HG03196 (cell line): ENCODE data around the gene UNCX.

Experiments
- ATAC-seq: cut with Tn5 transposase; IDR thresholded peaks from one replicate; pipeline ENCODE4 v1.9.1; 2021; ENCODE audit not compliant: unreplicated experiment

UNCX gene

GRCh38 chr7:1214516-1214915 lies 18.2 kb upstream of the UNCX start:
- ATAC-seq, result no peak

DNA sequence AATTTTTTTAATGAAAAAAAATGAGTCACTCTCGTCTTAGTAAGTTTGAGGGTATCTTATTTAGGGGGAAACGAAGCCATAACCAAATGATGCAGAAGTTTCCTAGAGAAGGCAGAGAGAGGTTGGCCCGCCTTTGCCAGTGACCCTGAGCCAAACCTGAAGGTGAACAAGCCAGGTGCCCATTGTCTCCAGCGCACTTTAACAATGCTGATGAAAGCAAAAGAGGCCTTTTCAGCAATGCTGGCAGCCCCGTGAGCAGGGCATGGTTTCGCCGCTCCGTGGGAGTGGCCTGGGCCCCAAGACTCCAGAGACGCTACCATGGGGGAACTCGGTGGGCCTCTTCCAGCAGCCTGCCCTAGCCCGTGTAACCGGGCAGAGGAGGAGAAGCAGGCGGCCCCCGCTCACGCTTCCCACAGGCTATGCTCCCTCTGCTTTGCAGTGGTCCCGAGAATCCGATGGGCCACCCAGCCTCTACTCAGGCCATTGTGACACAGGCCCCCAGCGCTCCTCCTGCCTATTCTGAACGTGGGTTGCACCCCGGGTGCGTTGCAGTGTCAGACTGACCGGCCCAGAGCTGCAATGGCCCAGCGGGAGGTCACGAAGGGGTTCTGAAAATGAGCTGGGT lies 14.0 kb upstream of the UNCX start:
- ATAC-seq, result no peak

DNA sequence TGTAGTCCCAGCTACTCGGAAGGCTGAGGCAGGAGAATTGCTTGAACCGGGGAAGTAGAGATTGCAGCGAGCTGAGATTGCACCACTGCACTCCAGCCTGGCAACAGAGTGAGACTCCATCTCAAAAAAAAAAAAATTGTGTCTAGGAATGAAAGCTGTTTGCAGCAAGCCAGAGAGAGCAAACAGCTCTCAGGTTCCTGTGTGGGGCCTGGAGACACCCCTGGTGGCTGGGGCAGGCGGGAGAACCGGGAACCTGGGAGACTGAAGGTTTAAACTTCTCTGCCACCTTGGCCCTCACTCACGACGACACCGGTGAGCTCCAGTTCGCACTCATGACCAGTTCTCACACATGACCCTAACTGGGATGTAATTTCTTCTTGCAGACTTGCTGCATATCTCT lies 13.2 kb upstream of the UNCX start:
- no peak for ATAC-seq

DNA sequence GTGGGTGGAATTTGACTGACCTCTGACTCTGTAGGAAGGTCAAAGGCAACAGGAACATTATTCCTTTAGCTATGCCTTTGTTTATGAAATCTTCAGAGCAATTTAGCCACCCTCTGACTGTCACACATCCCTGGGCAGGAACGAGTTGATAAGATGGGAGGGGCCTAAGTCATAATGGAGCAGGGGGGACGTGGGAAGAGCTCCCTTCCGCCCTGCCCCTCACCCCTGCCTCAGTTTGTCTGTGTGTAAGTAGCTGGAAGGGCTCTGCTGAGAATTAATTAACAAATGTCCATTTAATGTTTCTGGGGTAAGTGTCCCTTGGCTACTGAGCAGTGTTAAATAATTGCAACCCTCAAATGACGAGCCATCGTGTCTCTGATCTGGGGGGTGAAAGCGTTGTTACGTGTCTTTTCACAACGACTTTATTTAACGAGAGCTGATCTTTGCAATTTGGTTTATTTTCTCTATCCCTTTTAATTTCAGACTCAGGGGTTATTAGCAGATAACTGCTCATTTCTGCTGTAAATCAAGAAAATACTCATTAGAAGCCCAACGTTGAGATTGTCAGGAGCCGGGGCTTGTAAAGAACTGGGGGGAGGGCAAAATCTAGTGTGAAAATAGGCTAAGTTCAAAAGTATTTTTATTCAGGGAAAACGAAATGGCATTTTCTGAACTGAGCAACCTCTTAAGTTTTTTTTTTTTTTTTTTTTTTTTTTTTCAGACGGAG lies 12.5 kb upstream of the UNCX start:
- no peak for ATAC-seq

DNA sequence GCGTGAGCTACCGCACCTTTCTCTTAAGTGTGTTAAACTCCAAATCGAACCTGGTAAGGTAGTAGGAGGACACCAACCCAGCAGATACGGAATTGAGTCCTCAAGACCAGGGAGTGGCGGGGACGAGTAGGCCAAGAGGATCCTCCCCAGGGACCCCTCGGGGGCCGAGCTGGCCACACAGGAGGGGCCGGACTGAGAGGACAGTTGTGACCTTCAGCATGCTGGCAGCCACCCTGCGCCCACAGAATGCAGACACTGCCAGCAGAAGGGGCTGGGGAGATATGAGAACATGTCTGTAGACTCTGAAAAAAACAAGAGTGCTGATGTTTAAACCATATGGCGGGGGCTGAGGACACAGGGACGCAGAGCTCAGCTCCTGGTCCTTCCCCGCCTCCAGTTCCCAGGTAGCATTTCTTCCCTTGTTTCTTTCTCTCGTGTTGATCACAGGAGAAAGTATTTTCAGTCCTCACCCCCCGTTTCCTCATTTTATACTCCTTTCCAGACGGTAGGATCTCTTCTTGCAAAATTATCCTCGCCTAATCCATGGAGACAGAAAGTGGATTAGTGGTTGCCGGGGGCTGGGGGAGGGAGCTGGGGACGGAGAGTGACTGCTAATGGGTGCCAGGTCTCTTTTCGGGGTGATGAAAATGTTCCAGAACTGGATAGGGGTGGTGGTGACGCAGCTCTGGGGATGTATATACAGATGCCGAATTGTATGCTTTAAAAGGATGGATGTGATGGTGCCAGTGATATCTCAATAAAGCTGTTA lies 11.5 kb upstream of the UNCX start:
- ATAC-seq, result no peak

- no peak for ATAC-seq
These were observed 9.3 kb upstream of the UNCX start for GRCh38 chr7:1223196-1223981.

DNA sequence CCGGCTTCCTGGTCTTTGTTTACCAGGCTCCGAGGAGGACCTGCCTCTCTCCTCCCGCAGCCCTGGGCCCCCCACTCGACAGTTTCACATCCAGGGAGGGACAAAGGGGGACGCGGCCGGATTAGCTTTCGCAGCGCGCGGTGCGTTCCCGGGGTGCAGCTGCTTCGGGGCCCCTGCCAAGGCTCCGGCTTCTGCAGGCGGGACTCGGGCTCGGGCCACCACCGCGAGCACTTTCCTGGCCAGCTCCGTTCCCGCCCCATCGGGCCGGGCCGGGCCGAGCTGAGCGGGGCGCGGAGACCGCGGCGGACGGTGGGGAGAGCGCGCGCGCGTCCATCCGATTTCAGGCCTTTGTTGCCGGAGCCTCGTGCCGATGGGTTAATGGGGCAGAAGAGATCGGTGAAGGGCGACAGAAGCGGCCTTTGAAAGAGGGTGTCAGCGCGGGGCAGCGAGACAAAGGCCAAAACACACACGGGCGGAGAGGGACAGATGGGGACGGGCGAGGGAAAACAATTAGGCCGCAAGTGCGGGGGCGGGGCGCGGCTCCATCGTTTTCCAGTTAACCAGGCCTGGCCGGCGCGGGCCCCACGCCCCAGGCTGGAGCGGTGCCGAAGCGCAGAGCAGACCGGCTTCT lies 8.5 kb upstream of the UNCX start:
- ATAC-seq, result no peak

- no peak for ATAC-seq
These were observed 7.6 kb upstream of the UNCX start for GRCh38 chr7:1225030-1225429.

- ATAC-seq, result no peak
These were observed 7.1 kb upstream of the UNCX start for GRCh38 chr7:1225441-1226185.

DNA sequence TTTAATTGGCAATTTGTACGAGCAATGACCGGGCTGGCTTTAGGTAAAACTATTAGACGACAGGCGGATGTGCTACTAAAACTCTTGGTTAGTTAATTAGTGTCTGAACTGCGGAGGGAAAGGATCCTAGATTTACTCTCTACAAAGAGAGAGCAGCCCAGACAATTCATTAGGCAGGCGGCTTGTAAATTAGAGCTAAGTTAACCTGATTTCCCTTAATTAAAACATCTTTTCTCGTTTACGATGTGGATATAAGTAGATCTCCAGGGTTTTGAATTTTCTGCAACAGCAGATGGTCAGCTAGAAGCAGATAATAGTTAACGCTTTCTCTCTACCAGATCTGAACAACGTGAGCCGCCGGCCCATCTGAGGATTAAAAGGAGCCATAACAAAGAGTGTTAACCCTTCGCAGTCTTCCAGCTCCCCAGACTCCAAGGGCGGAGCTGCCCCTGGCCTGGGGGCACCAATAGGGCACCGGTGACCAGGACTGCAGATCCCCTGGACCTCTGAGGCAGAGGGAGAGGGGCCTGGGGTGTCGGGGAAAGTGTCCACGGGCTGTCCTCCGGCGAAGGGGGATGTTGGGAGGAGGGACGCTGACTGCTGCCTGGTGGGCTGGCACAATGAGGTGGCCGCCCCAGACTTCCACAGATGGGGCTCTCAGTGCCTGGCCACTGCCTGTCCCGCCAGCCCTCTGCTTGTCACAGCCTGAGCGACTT lies 6.3 kb upstream of the UNCX start:
- no peak for ATAC-seq

DNA sequence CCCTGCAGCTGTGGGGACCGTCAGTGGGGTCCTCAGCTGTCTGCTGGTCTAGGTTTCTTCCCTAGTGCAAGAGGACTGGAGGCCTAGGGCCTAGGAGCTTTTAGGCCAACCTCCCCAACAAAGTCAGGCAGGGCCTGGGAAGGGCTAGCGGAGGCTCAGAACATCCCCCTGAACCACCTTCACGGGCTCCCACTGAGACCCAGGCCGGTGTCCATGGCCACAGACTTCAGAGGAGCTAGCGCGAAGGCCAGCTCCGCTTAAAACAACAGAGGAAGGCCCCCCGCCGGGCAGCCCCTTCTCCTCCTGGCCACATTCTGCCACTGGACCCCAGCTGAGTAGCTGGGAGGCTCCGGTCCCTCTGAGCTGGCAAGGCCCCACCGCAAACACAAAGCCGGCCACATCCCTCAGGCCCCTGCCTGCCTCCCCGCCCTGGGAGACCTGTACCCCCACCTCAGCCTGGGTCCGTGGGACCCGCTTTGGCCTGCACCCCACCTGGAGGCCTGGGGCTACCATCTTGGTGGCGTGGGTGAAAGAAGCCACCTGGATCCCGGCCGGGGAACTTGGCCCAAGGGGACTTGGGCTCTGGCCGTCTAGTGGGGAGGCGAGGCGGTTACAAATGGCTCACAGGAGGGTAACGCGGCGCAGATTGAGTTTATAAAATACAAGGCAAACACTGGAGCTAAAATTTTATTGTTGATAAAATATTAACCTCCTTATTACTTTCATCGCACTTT lies 5.4 kb upstream of the UNCX start:
- ATAC-seq, result no peak

GRCh38 chr7:1227814-1228544 lies 4.7 kb upstream of the UNCX start:
- ATAC-seq, result no peak

- no peak for ATAC-seq
These were observed 4.0 kb upstream of the UNCX start for GRCh38 chr7:1228545-1229201.

DNA sequence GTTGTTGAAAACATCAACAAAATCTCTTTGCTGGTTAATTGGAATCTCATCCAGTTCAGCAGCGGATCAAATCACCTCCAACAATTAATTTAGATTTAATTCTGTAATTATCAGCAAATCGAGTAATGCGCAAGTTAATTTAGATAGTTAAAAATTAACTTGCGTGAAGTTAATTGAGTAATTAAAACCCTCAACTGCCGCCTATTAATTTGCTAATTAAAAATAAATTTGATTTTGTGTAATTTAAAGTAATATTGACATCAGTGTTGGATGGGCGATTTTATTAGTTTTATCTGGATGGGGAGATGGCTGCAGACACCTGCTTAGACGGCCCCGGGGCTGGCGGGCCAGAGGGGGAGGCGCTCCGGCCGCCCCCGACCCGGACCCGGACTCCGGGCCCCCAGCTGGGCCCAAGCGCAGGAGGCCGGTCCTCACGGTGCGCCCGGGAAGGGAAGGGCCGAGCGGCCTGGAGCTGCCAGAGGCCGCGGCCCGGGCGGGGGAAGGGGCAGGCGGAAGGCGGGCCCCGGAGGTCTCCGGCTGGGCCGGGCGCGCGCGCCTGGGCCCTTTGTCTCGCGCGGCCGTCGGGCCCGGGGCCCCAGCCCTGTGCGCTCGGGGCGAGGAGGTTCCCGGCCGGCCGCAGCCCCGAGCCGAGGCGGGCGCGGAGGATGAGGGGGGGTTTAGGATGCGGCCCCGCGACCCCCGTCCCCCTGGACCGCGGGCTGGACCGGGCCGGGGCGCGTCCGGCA lies 3.3 kb upstream of the UNCX start:
- no peak for ATAC-seq

GRCh38 chr7:1229956-1230355 lies 2.7 kb upstream of the UNCX start:
- no peak for ATAC-seq

DNA sequence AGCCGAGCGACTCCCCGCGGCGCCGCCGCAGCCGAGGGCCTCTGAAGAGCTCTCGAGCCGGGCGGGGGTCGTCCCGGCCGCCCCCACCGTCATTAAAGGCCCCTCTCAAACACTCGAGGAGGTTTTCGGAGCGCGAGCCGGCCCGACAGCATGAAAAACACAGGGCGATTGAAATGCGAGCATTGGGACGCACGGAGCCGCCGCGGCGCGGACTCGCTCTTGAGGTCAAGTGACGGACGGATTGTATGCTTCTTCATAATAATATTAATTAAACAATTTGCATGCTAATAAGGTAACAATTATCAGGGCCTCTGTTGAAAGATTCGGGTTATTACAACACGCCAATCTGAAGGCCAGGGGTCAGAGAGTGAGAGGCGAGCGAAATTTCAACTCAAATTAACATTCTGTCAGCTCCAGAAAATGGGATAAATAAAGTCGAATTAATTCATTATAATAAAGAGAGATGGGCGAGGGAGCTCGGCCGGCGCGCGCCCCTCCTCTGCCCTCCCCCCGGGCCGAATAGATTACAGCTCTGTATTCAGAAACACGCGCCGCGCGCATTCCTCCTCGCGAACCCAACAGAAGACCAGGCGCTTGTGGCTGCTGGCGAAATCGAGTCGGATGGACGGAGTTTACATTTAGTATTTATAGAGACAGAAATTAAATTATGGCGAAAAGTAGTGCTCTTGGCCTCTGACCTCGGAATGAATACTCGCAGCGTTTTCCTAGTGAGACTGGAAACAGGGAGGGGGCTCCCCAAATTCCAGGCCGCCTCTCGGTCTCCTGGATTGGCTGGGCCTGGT lies 2.1 kb upstream of the UNCX start:
- no peak for ATAC-seq
